MM.1S (cell line): ENCODE data around the gene KIAA1671.

Experiments
- DNase-seq: peaks from one replicate; pipeline ENCODE4 v3.0.0-alpha.2; 2015
- H2AFZ ChIP-seq: fragments of 300-600 bp; sonication (generic); 2 replicates; pipeline ENCODE4 v1.6.0; 2016; ENCODE audit warnings: antibody characterized with exemption, low read length
- H3F3A ChIP-seq: fragments of 300-600 bp; sonication (generic); 2 replicates; pipeline ENCODE4 v1.6.1; 2016; ENCODE audit warnings: mild to moderate bottlenecking, antibody characterized with exemption, low read length, moderate library complexity, mixed read lengths; ENCODE audit not compliant: insufficient read depth
- H3K27ac ChIP-seq: fragments of 300-600 bp; sonication (generic); 2 replicates; pipeline ENCODE4 v1.5.1; 2016; ENCODE audit warnings: mild to moderate bottlenecking, low read length
- H3K27me3 ChIP-seq: fragments of 300-600 bp; sonication (generic); replicated peaks from 2 replicates; pipeline ENCODE4 v1.6.0; 2016; ENCODE audit warnings: low read length; ENCODE audit not compliant: insufficient read depth
- H3K36me3 ChIP-seq: fragments of 300-600 bp; sonication (generic); replicated peaks from 2 replicates; pipeline ENCODE4 v1.6.1; 2016; ENCODE audit warnings: mild to moderate bottlenecking, low read length, mixed read lengths; ENCODE audit not compliant: insufficient read depth
- H3K4me1 ChIP-seq: fragments of 300-600 bp; sonication (generic); 2 replicates; pipeline ENCODE4 v1.6.1; 2016; ENCODE audit warnings: low read length, mixed read lengths
- H3K4me2 ChIP-seq: fragments of 300-600 bp; sonication (generic); 2 replicates; pipeline ENCODE4 v1.6.0; 2016; ENCODE audit warnings: low read depth, low read length
- H3K4me3 ChIP-seq: fragments of 300-600 bp; sonication (generic); 2 replicates; pipeline ENCODE4 v1.5.1; 2016; ENCODE audit warnings: low read length, mixed read lengths
- H3K79me2 ChIP-seq: fragments of 300-600 bp; sonication (generic); 2 replicates; pipeline ENCODE4 v1.6.1; 2016; ENCODE audit warnings: mixed run types, low read length, mixed read lengths
- H3K9ac ChIP-seq: fragments of 300-600 bp; sonication (generic); 2 replicates; pipeline ENCODE4 v1.6.1; 2016; ENCODE audit warnings: low read length, mixed read lengths
- H3K9me2 ChIP-seq: fragments of 300-600 bp; sonication (generic); replicated peaks from 2 replicates; pipeline ENCODE4 v1.6.1; 2016; ENCODE audit warnings: mild to moderate bottlenecking, low read length, mixed read lengths; ENCODE audit not compliant: insufficient read depth
- H3K9me3 ChIP-seq: fragments of 300-600 bp; sonication (generic); replicated peaks from 2 replicates; pipeline ENCODE4 v1.6.1; 2016; ENCODE audit warnings: mild to moderate bottlenecking, low read length, mixed read lengths; ENCODE audit not compliant: insufficient read depth
- H4K20me1 ChIP-seq: fragments of 300-600 bp; sonication (generic); 2 replicates; pipeline ENCODE4 v1.6.1; 2016; ENCODE audit warnings: mild to moderate bottlenecking, low read length, moderate library complexity, mixed read lengths; ENCODE audit not compliant: insufficient read depth
- CTCF ChIP-seq: fragments of 300-600 bp; sonication (generic); IDR thresholded peaks from 2 replicates; pipeline ENCODE4 v1.5.1; 2016; ENCODE audit warnings: antibody characterized with exemption, low read length, mixed read lengths
- EZH2 ChIP-seq: fragments of 300-600 bp; sonication (generic); optimal IDR thresholded peaks from 2 replicates; pipeline ENCODE3; 2017; ENCODE audit warnings: low read depth, mild to moderate bottlenecking, antibody characterized with exemption, low read length, mixed read lengths
- EZH2phosphoT487 ChIP-seq: fragments of 300-600 bp; sonication (generic); IDR thresholded peaks from 2 replicates; pipeline ENCODE4 v1.6.1; 2018; ENCODE audit warnings: antibody characterized with exemption, low read length

Gene KIAA1671

GRCh38 chr22:25120761-25121212 is 168.3 kb downstream of the KIAA1671 start:
- Histone ChIP-seq H3K36me3 (no peaks in the 10 kb centered on the region), H3K9me3 (no peaks in the 10 kb centered on the region), H3K27me3 (peaks cover 8% of the 10 kb centered on the region; the same call in 1 of the 2 replicates), H3K9me2 (no peaks in the 10 kb centered on the region), H3F3A (no peaks in the 10 kb centered on the region), H3K4me1 (no peaks in the 10 kb centered on the region), H3K79me2 (no peaks in the 10 kb centered on the region), H3K9ac (no peak overlapping the region), H4K20me1 (no peaks in the 10 kb centered on the region), H3K27ac (no peak overlapping the region), H2AFZ (no peak overlapping the region), H3K4me2 (no peak overlapping the region), H3K4me3 (no peak overlapping the region)
- TF ChIP-seq CTCF (no peak), EZH2 (no peak), EZH2phosphoT487 (no peak)
- no peak for DNase-seq

GRCh38 chr22:25122136-25122764 is 169.7 kb downstream of the KIAA1671 start:
- no peaks in the 10 kb centered on the region for H3K9me2 ChIP-seq
- no peak for TF ChIP-seq CTCF
- no peak for TF ChIP-seq EZH2phosphoT487
- no peak for TF ChIP-seq EZH2
- no peak for DNase-seq
- H3K36me3 ChIP-seq: no peaks in the 10 kb centered on the region
- H2AFZ ChIP-seq: no peak overlapping the region
- no peak overlapping the region for H3K27ac ChIP-seq
- no peak overlapping the region for H3K4me2 ChIP-seq
- H3K27me3 ChIP-seq: peaks cover 8% of the 10 kb centered on the region; the same call in 1 of the 2 replicates
- no peaks in the 10 kb centered on the region for H3K9me3 ChIP-seq
- no peaks in the 10 kb centered on the region for H4K20me1 ChIP-seq
- no peak overlapping the region for H3K4me3 ChIP-seq
- H3K4me1 ChIP-seq: no peaks in the 10 kb centered on the region
- H3F3A ChIP-seq: no peaks in the 10 kb centered on the region
- no peak overlapping the region for H3K9ac ChIP-seq
- no peaks in the 10 kb centered on the region for H3K79me2 ChIP-seq

GRCh38 chr22:25123677-25124076 is 171.2 kb downstream of the KIAA1671 start:
- H3K4me3 ChIP-seq: no peak overlapping the region
- no peak for DNase-seq
- H3F3A ChIP-seq: no peaks in the 10 kb centered on the region
- H3K9me2 ChIP-seq: no peaks in the 10 kb centered on the region
- no peaks in the 10 kb centered on the region for H3K36me3 ChIP-seq
- no peak overlapping the region for H3K27ac ChIP-seq
- H3K9me3 ChIP-seq: no peaks in the 10 kb centered on the region
- H3K79me2 ChIP-seq: no peaks in the 10 kb centered on the region
- H3K4me1 ChIP-seq: no peaks in the 10 kb centered on the region
- no peak for TF ChIP-seq EZH2phosphoT487
- no peak for TF ChIP-seq EZH2
- no peak for TF ChIP-seq CTCF
- peaks cover 8% of the 10 kb centered on the region; the same call in 1 of the 2 replicates for H3K27me3 ChIP-seq
- no peak overlapping the region for H3K9ac ChIP-seq
- no peaks in the 10 kb centered on the region for H4K20me1 ChIP-seq
- no peak overlapping the region for H3K4me2 ChIP-seq
- no peak overlapping the region for H2AFZ ChIP-seq
